GM21390 (cell line): Measurements from ENCODE around the gene IFT20.

ENCODE experiments used
- ATAC-seq: cut with Tn5 transposase; IDR thresholded peaks from one replicate; pipeline ENCODE4 v1.9.1; 2021; ENCODE audit not compliant: unreplicated experiment

Gene IFT20

DNA sequence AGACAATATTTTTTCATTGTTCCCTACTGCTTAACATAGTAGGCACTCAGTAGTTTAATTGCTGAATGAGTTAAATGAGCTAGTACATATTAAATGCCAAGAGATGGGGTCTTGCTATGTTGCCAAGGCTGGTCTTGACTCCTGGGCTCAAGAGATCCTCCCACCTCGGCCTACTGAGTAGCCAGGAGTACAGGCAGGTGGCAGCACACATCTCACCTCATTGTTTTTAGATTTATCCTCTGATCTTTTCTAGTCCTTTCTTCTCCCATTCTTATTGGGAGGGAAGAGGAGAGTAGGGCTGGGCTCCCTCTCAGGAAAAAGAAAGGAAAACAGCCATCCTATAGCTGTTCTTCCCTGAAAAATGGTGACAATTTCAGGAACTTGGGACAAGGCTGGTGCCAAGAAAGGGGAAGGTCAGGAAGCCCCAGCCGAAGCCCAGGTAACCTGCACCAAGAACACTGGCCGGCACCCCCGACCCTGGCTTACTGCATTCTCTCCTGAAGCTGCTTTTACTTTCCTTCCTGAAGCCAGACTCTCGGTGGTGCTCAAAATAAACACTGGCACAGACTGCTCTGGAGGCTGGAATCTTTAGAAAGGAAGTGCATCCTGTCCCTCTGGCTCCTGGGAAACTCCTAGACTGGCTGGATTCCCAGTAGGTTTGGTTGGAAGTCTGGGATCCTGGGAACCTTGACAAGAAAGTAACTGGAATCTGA is 2.9 kb upstream of the IFT20 start:
- ATAC-seq, result no peak

DNA sequence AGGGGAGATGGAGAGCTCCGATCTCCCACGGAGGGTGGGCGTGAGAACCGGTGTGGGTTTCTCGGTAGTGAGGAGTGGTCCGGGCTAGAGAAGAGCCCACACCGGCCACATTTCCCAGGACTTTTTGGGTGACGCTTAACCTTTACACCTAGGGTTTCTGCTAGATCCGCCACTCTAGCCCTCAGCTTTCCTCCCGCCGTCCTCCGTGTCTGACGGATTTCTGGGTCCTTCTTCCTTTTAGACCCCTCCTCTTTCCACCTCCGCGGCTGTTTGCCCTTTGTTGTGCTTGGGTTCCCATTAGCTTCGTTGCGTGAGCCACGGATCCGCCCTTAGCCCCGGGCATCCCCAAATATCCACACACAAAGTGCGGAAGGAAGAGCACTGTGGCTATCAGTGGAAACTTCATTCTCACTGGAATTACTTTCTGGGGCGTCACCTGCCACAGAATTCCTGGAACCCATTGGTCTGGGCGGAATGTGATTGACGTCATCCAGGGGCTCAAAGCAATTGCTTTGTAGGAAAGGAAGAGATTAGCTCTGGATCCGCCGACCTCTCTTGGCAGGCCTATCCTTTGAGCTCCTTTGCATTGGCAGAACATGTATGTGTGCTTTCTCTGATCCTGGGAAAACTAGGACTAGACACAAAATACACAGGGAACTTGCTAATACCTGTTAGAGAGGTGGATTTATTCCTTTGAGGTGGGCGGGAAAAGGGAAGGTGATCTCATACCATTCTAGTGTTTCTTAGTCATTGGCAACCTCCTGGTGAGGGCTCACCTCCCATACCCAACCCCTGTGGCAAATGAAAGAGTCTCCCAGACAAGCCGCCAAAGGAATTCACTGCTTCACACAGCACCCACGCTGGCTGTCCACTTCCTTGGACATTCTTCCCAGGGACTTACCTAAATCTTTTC is 943 bp upstream of the IFT20 start:
- ATAC-seq, result no peak

DNA sequence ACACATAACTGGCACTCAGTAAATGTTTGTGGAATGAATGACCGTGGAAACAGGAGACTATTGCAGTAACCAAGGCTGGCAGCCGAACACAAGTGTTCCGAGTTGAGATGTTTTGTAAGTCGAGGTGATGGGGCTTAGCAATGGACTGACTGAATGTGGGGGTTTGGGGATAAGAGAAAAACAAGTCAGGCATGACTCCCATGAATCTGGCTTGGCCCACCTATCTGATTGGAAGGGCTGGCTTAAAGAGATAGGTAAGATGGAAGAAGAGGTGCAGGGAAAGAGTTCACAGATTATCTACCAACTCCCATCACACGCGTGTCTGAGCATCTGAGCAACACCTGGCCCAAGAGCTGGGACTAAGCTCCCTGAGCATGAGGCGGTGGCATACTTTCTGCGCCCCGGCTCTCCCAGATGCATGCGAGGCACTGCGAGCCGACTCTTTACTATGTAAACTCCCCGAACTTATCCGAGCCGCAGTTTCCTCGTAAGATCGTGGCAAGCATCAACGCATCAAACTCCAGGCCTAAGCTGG is 539 bp downstream of the IFT20 start:
- ATAC-seq, result no peak

DNA sequence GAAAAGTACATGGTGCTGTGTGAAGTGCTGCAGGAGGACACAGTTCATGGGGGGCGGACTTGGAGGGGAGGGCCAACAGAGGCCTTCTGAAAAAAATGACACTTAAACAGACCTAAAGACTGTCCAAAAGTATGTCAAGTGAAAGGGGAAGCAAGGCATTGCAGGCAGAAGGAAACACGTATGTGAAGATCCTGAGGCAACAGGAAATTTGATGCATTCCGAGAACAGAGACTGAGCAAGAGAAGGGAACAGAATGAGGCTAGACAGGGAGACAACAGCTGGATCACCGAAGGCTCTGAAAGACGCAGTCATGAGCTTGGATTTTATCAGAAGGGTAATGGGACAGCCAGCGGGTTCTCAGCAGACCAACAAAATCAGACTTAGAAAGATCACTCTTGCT is 1.1 kb downstream of the IFT20 start:
- ATAC-seq, result no peak

DNA sequence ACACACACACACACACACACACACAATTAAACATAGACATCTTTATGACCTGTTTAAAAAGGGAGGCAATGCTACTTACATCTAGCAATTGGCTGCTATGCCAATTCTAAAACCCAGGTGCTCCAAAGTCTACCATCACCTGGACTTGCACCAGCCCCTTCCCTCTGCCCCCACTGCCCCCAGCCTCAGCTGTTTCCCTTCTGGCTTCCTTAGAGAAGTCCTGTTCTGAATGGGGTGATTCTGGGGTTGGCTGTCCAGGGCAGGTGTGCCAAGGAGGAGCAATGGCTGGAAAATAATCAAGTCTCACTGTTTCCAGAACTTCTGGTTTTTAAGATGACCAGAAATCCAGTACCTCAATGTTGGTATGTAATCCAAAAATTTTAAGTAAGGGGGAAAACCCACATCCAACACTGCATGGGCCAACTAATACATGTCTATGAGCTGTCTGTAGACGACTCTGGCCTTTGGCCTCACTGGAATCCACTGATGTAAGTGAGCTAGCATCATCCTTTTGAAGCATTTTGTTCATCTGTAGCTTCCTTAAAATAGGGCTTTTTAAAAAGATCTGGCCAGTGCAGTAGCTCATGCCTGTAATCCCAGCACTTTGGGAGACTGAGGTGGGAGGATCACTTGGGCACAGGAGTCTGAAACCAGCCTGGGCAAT is 2.1 kb downstream of the IFT20 start:
- no peak for ATAC-seq

DNA sequence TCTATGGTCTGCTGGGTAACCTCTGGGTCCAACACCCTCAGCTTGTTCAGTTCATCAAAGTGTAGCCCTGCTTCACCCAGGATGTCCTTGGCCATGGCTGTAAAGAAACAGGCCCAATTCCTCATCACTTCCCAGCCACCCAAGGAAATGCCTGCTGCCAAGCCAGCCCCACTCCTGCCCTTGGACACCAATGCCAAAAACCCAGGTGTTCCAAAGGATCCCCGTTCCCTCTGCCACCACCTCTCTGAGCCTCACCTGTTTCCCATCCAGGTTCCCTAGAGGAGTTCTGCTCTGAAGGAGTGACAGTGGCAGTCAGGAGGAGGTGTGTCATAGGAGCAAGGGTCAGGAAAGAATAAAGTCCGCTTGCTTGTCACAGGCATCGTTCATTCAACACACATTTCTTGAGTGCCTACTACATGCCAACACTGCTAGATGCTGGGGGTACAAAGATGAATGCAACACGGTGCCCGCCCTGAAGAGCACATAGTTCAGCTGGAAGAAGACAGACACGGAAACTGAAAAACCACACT is 3.3 kb downstream of the IFT20 start:
- ATAC-seq, result no peak

DNA sequence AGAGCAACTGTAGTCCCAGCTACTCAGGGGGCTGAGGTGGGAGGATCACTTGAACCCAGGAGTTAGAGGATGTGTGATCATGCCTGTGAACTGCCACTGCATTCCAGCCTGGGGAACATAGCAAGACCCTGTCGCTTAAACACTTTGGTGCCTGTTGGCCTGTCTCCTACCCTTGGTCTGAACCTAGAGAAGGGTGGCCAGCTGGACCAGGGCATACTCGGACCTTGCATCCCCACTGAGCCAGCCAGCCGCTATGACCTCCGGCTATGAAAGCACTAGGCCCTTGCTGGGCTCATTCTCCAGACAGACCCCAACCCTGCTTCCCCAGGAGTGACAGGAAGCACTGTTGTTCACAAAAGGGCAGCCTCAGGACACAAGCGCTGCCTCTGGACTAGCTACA is 4.6 kb downstream of the IFT20 start:
- ATAC-seq, result no peak

DNA sequence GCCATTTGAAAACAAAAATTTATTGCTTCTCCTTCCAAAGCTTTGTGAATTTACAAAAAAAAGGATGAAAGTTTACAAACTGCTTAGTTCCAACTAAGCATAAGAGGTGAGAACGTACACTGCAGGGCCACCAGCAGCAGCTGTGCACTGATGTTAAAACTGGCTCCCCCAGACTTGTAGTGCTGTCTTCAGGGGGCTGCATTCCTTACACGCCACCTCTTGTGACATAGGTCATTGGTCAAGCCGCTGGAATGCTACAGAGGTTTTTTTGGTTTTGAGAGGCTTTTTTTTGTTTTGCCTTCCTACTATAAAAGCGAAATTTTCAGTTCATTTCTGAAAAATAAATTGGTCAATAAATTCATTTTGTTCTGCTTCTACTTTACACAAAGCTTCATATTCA is 6.9 kb downstream of the IFT20 start:
- ATAC-seq, result no peak

DNA sequence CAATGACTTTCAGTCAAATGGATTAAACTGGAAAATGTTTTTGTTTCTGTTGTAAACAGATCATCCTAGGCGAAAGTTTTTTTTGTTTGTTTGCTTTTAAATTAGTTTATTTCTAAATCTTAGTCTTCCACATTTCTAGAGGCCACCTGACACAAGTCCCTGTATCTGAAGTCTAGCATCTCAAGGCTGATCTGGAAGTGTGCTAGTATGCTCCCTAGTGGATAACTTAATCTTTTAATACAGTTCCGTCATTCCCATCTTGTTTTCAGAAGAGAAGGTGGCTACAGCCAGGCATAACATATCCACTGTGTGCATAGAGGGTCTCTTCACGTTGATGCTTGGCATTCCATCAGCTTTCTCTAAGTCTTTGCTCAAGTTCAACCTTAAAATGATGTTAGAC is 7.6 kb downstream of the IFT20 start:
- ATAC-seq, result no peak

DNA sequence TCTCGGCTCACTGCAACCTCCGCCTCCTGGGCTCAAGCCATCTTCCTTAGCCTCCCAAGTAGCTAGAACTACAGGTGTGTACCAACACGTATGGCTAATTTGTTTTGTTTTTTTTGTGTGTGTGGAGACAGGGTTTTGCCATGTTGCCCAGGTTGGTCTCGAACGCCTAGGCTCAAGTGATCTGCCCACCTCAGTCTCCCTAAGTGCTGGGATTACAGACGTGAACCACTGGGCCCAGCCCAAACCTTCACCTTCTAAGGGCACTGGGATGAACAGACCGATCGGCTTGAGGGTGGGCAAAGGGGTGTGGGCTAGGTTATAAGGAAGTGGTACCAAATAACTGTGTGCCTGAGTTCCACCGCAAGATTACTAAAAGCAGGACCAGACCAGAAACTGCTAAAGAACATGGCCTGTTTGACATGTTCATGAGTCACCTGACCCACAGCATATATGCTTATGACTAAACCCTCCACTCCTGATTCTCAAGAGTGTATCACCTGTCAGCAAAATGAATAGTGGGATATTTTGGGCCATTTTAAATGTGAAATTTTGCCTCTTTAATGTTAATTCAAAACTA is 8.2 kb downstream of the IFT20 start:
- peak; percentile 70 for ATAC-seq

DNA sequence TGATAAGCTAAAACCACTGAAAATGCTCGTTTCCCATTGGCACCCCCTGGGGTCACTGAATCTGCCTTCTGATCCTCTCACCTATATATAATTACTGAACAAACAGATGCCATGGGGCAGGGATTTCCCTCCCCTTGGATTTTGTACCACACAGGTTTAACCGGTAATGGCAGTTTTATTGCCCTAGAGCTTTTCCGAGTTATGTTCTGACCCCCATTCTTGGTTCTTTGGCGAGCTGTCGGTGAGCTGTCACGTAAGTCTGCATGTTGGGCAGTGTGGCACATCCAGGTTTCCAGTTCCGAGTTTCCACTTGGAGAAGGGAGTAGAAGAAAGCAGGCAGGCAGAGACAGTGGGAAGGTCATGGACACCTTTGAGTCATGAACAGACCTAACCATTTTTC is 9.2 kb downstream of the IFT20 start:
- no peak for ATAC-seq

DNA sequence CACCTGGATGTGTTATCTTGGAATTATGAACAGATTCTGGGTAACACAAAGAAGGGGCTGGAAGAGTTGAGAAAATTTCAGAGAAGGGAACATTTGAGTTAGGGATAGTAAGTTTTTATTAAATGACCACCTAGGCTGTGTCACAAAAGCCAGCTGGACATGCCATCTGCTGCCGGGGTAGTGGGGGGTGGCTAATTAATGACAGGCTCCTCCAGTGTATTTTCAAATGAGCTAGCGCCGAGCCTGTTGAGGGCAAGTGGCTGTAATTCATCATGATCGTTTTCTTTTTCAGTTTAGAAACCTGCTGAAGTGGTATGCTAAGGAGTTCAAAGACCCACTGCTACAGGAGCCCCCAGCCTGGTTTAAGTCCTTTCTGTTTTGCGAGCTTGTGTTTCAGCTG is 10.1 kb downstream of the IFT20 start:
- ATAC-seq, result no peak

DNA sequence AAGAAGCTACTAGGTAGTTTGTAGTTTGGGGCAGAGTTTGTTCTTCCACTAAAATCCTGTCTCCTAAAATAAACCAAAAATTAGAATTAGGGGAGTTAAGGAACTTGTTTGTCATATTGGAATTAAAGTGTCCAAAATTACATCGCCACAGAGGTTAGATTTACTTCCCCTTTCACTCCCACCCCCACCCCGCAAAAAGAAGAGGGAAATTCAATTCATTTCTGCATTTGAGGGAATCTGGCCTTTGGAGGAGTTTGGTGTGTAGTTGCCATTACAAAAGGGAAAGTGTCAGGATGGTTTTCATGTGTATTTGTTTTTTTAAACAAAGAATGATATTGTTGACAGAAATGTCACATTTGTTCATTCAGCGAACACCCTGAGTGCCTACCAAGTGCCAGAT is 10.5 kb downstream of the IFT20 start:
- ATAC-seq, result no peak

DNA sequence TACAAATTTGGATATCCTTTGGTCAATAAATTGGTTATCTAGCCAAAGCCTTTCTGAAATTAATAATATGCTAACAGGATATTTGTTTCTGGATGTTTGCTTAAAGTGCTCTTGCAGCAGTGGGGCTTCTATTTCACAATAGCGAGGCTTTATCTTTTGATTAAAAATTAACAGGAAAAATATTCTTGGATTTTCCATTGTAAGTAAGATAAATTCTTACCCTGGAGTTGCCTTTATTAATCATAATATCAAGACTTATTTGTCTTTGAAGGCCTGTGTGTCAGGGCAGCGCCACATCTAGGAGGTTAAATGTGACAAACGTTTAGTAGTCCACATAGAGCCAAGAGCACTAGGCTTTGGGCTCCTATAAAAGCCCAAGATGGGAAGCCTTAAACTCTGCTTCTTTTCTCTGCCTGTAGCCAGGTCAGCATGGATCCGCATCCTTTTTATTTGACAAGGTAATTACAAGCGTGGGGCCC is 11.0 kb downstream of the IFT20 start:
- no peak for ATAC-seq

DNA sequence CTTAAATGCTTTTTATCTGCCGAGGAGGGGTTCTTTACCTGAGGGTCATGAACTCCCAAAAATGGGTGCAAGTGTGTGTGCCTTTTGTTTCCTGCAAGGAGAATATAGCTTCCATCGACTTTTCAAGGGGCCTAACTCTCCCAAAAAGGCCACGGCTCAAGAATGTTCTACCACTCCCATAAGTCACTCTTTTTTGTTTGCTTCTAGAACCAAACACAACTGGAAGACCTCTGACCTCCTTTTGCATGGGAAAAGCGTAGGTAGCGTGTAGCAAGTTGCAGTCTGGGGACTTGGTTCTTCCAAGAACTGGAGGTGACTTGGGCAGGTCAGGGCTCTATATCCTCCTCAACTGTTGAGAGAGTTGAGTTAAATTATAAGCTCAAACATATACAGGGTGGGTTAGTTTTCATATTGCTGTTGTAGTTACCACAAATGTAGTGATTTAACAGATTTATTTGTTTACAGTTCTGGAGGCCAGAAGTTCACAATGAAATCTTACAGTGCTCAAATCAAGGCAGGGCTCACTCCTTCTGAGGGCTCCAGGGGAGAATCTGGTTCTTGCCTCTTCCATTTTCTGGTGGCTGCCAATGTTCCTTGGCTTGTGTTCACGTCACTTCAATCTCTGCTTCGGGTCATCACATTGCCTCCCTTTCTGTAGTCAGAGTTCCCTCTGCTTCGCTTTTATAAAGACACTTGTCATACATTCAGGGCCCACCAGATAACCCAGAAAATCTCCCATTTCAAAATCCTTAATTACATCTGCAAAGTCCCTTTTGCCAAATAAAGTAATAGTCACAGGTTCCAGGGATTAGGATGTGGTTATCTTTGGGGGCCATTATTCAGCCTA is 14.8 kb downstream of the IFT20 start:
- no peak for ATAC-seq

DNA sequence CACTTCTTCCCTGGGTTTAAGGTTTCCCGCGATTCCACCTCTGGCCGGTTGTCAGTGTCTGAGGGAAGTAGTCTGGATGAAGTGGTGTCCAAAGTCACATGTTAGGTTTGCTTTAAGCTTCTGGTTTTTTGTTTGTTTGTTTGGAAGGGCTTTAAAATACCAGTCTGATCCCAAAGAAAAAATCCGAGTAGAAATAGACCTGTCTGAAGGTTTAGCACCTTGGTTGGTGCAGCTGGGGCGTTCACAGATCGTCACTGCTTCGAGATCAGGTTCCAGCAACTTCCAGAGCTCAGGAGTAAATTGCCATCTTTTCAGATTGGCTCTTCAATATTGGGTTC is 15.7 kb downstream of the IFT20 start:
- no peak for ATAC-seq

DNA sequence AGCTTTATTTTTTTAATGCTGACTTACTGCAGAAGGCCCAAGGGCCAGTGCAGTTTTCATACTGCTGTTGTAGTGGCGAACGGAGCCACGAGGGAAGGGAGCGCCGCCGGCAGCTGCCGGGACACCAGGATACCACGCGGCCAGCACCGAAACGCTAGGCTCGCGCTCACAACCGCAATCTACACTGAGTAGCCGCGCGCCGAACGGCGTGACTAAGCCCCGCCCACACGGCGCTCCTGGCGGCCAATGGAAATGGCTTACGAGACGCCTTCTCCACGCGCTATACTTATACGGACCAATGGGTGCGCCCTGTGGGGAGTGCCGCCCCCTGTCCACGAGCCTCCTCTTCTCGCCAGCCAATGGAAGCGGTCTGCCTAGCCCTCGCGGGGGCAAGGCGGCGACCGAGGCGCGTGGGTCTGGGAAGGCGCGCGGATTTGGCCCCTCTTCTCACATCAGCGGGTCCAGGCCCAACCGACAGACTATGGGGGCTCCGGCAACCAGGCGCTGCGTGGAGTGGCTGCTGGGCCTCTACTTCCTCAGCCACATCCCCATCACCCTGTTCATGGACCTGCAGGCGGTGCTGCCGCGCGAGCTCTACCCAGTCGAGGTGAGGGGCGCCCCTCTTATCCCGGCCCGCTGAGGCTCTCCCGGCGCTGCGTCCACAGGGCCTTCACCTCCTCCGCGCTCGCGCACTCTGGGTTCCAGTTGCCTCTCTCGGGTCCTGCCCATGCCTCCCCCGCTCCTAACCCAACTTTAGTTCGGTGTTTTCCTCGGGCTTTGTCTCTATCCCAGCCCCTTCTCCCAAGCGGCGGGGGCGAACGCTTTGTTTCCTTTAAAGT is 16.3 kb downstream of the IFT20 start, which contains the start of gene TMEM97:
TMEM97 (plus strand) TSS at position 442 of the 839 bp plus-strand sequence; CDS start at position 482, 40 bp downstream.
- peak; percentile 95 for ATAC-seq

DNA sequence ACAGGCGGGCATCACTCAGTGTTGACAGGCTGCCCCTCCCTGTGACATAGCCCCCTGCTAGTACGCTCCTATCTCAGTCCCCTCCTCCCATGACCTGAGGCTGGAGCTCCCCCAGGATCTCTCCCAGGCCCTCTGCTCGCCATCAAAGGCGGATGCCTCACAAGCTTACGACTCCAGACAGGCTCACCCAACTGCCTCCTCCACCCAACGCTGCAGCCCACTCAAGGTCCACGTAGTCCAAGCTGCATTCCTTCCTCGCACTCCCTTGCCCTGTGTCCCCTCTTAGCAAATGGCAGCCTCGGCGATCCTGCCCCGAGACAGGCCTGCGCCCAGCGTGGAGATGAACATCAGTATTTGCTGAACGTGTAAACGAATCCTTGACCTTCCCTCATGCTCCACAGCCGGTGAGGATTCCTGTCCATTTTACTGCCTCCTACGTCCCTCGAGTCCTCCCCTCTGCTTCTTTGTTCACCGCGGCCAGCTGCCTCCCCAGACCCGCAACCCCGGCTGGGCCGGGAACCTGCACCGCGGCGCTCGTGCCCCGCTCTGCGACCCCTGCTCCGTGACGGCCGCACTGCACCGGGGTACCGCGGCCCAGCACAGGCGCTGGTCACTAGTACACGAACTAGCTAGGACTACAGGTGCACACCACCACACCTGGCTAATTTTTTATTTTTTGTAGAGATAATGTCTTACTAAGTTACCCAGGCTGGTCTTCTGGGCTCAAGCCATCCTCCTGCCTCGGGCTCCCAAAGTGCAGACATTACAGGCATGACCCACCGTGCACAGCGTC is 17.1 kb downstream of the IFT20 start:
- ATAC-seq, result peak; percentile 2
